Psoas muscle (tissue), 8 donors: ENCODE measurements around the gene PDE6D. TPM values are rescaled to one million over a fixed set of nuclear protein-coding genes. Genes with fewer than 3 reads are reported as not detected.

Source experiments
- ATAC-seq, 4 donors: fragments of 200-7000 bp; cut with Tn5 transposase; one replicate each; pipeline ENCODE4 v1.9.1; 2020; ENCODE audit warnings: moderate library complexity in 3 of 4, mild to moderate bottlenecking in 2 of 4
- DNase-seq, 2 donors: peaks; one replicate each; pipeline ENCODE4 v3.0.0-alpha.2; 2020
- H3K27ac ChIP-seq: fragments of 200-600 bp; one replicate; pipeline ENCODE4 v1.8.0; 2022
- H3K27me3 ChIP-seq, 3 donors: fragments of 200-600 bp in 1 of 3; one replicate each; pipeline versions ENCODE4 v1.6.1 to v1.8.0; 2013 to 2022; ENCODE audit warnings: low read length in 2 of 3, mild to moderate bottlenecking in 2 of 3, moderate library complexity in 1 of 3; ENCODE audit not compliant: insufficient read depth in 3 of 3
- H3K36me3 ChIP-seq, 2 donors: fragments of 200-600 bp in 1 of 2; one replicate each; pipeline versions ENCODE4 v1.6.1 to v1.8.0; 2013 to 2022; ENCODE audit warnings: low read depth in 1 of 2, mild to moderate bottlenecking in 1 of 2, moderate library complexity in 1 of 2; ENCODE audit not compliant: insufficient read depth in 1 of 2
- H3K4me1 ChIP-seq: fragments of 200-600 bp; one replicate; pipeline ENCODE4 v1.8.0; 2022
- H3K4me3 ChIP-seq: fragments of 200-600 bp; one replicate; pipeline ENCODE4 v1.8.0; 2022; ENCODE audit warnings: mild to moderate bottlenecking
- H3K9me3 ChIP-seq: fragments of 200-600 bp; one replicate; pipeline ENCODE4 v1.8.0; 2022
- WGBS, 3 donors: extraction: QIAGEN DNeasy Blood & Tissue Kit; methylation state at CpG; one replicate each; pipeline versions ENCODE4 v1.1.6 to v1.1.7; 2013; 5-methylcytosine and 5-hydroxymethylcytosine counted together
- intact Hi-C, 2 donors: fragments of 100-400 bp; cut with DNase I; formaldehyde crosslinking; loops; one replicate each; pipeline versions ENCODE4 v1.11.0 to v1.14.2; 2022
- polyA plus RNA-seq, 3 donors: library from polyadenylated mRNA; stranded (reverse); fragments of 200-250 nt; gene quantifications; one replicate each; pipeline ENCODE4 v1.2.3, GENCODE V29; 2013
- total RNA-seq, 4 donors: library from RNA; stranded (reverse); fragmentation: NEBNext Ultra II Directional in 2 of 4; extraction: Animal tissue kit (Norgen Biotek cat#: 25700) in 2 of 4; gene quantifications; one replicate each; pipeline versions ENCODE4 v1.2.1 to v1.2.4, GENCODE V29; 2021 to 2023
- TF ChIP-seq, protein P1 (sequence below): fragments of 200-600 bp; IDR thresholded peaks from one replicate; pipeline ENCODE4 v1.8.0; 2022; ENCODE audit warnings: antibody characterized with exemption
- donor health status: healthy with polysubstance abuse.
- donor health status: DM: no; HTN: no; CAD: no; lungs with moderate emphysema.
- donor health status: Bipolar disorder and iron deficiency.
- donor health status: healthy.
- donor health status: DM: yes; HTN: yes; CAD: no.
- donor health status: DM: no; HTN: no; CAD: no.
- donor health status: DM: no; HTN: no; CAD: no.
- donor health status: DM: yes; HTN: yes; CAD: no.

Gene PDE6D
- total and polyA plus RNA-seq, 7 donors, result 8.7 to 22.5 (median 13.8) TPM

DNA sequence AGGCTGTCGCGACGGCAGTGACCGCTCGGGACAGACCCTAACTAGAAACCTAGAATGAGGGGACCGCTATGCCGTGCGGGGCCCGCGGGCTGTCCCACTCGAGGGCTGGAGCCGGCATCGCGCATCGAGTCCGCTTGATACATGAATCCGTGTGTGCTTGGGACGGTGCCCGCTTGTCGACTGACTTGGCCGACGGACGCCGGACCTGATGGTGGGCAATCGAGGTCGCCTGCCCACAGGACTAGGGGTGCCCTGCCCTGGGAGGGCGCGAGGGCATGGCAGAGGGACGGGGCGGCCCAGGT lies 73.5 kb downstream of the PDE6D start:
- peaks cover 0 to 16% of the 10 kb centered on the region in 2 donors for H3K36me3 ChIP-seq
- H3K27me3 ChIP-seq, result no peaks in the 10 kb centered on the region
- ATAC-seq, result peak in 3 of 4 donors; percentile 0 to 2 (median 1)
- 2 to 3% (median 3%) methylated on average over 29 to 30 of the region's 30 CpGs for WGBS, 3 donors
- TF ChIP-seq, protein P1, sequence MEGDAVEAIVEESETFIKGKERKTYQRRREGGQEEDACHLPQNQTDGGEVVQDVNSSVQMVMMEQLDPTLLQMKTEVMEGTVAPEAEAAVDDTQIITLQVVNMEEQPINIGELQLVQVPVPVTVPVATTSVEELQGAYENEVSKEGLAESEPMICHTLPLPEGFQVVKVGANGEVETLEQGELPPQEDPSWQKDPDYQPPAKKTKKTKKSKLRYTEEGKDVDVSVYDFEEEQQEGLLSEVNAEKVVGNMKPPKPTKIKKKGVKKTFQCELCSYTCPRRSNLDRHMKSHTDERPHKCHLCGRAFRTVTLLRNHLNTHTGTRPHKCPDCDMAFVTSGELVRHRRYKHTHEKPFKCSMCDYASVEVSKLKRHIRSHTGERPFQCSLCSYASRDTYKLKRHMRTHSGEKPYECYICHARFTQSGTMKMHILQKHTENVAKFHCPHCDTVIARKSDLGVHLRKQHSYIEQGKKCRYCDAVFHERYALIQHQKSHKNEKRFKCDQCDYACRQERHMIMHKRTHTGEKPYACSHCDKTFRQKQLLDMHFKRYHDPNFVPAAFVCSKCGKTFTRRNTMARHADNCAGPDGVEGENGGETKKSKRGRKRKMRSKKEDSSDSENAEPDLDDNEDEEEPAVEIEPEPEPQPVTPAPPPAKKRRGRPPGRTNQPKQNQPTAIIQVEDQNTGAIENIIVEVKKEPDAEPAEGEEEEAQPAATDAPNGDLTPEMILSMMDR, result no peak
- H3K27ac ChIP-seq, result peak overlapping the region; percentile 97
- H3K4me3 ChIP-seq, result peak overlapping the region; percentile 89
- no peak for DNase-seq
- H3K9me3 ChIP-seq, result no peaks in the 10 kb centered on the region
- intact Hi-C loops, result no loop called here
- H3K4me1 ChIP-seq, result peaks cover 17% of the 10 kb centered on the region

GRCh38 chr2:231706731-231707624 lies 74.1 kb downstream of the PDE6D start:
- Histone ChIP-seq H3K4me1 (peaks cover 17% of the 10 kb centered on the region), H3K36me3 (peaks cover 0 to 10% of the 10 kb centered on the region in 2 donors), H3K9me3 (no peaks in the 10 kb centered on the region), H3K4me3 (peak overlapping the region; percentile 89), H3K27me3 (no peaks in the 10 kb centered on the region), H3K27ac (peak overlapping the region; percentile 97)
- 0 to 1% (median 0%) methylated on average over 58 to 66 of the region's 66 CpGs for WGBS, 3 donors
- ATAC-seq (peak; percentile 64 to 78 (median 67)), DNase-seq (peak; percentile 98 to 99)
- intact Hi-C loops, result loop anchor here (1.0 kb wide), 2 partner anchors 45 to 46 kb away; no protein-coding TSS in a partner anchor
- TF ChIP-seq, protein P1, result peak; percentile 80

- intact Hi-C loops, result no loop called here
- DNase-seq, result no peak
- Histone ChIP-seq H3K27me3 (no peaks in the 10 kb centered on the region), H3K27ac (no peak overlapping the region), H3K36me3 (no peaks in the 10 kb centered on the region), H3K4me1 (peaks cover 13% of the 10 kb centered on the region), H3K9me3 (no peaks in the 10 kb centered on the region), H3K4me3 (no peak overlapping the region)
- no peak for ATAC-seq
- TF ChIP-seq, protein P1, result no peak
- WGBS, 3 donors, result 95 to 96% (median 95%) methylated on average over 3 of the region's 3 CpGs
These were observed 77.1 kb downstream of the PDE6D start for GRCh38 chr2:231704017-231704416.

DNA sequence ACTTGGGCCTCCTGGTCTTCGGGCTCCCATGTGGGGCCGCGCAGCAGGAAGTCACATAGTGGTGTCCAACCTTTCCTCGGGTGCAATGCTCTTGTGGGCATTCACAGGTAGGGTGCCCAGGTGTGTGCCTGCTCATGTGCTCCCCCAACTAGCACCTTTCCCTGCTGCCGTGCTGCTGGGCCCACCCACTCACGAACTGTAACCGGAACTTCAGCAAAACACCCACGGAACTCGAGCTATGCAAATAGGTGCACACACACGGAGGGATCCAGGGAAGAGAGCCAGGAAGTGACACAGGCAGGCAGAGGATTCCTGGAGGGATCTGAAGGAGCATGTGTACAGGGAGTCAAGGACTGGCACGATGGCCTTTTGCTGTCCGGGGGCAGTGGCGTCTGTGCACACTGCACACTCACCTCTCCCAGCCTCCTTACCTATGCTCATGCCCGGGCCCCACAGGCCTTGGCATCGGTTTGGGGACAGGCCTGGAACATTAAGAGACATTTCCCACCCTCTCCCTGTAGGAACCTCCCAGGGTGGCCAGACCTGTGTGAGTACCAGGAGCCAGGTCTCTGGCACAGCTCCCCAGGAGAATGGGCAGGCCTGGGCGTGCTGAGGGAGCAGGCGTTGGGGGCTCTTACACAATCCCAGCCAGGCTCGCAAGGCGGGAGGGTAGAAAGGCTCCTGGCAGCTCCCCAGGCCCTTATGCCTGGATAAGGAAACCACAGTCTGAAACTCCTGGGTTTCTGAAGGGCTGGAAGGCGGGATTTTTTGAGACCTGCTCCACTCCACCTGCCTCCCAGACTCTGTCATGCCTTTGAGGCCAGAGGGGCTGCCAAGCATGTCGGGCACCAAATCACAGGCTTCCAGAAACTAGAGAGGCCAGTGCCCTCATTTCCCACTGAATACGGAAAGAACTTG lies 79.4 kb downstream of the PDE6D start:
- peak overlapping the region; percentile 63 for H3K27ac ChIP-seq
- no peaks in the 10 kb centered on the region for H3K9me3 ChIP-seq
- peak; percentile 65 to 81 for DNase-seq

More for the DNA sequence above, 79.4 kb downstream of the PDE6D start:
- Histone ChIP-seq H3K27me3 (no peaks in the 10 kb centered on the region), H3K4me1 (peaks cover 13% of the 10 kb centered on the region), H3K36me3 (no peaks in the 10 kb centered on the region), H3K4me3 (no peak overlapping the region)
- intact Hi-C loops, result no loop called here
- peak; percentile 8 to 62 (median 15) for ATAC-seq
- TF ChIP-seq, protein P1, result no peak
- WGBS, 3 donors, result 39 to 59% (median 44%) methylated on average over 21 to 22 of the region's 22 CpGs
